ENCODE results near the gene CYP46A1.

Gene CYP46A1

GRCh38 chr14:99744199-99744872 lies 60.2 kb downstream of the CYP46A1 start:
- DNase-seq: no peak

GRCh38 chr14:99744873-99745224 lies 60.8 kb downstream of the CYP46A1 start:
- DNase-seq: no peak

- DNase-seq: no peak
Observed at GRCh38 chr14:99745307-99745951, 61.3 kb downstream of the CYP46A1 start.

GRCh38 chr14:99747167-99747566 lies 63.1 kb downstream of the CYP46A1 start:
- DNase-seq: no peak

GRCh38 chr14:99747582-99748330 lies 63.7 kb downstream of the CYP46A1 start:
- DNase-seq: no peak

- DNase-seq: no peak
Observed at GRCh38 chr14:99748529-99748928, 64.4 kb downstream of the CYP46A1 start.

- no peak for DNase-seq
Observed at GRCh38 chr14:99749142-99749541, 65.0 kb downstream of the CYP46A1 start.

- DNase-seq: no peak
Observed at GRCh38 chr14:99749763-99750715, 65.9 kb downstream of the CYP46A1 start.

- DNase-seq: no peak
Observed at GRCh38 chr14:99750746-99751450, 66.8 kb downstream of the CYP46A1 start.

- no peak for DNase-seq
Observed at GRCh38 chr14:99751539-99752485, 67.7 kb downstream of the CYP46A1 start.

- peak; percentile 53 for DNase-seq
Observed at GRCh38 chr14:99752486-99753121, 68.5 kb downstream of the CYP46A1 start.

GRCh38 chr14:99753225-99754140 lies 69.4 kb downstream of the CYP46A1 start:
- DNase-seq: peak; percentile 55

GRCh38 chr14:99754141-99755067 lies 70.3 kb downstream of the CYP46A1 start:
- no peak for DNase-seq

- no peak for DNase-seq
Observed at GRCh38 chr14:99755068-99755405, 70.9 kb downstream of the CYP46A1 start.

- no peak for DNase-seq
Observed at GRCh38 chr14:99755629-99756603, 71.8 kb downstream of the CYP46A1 start.

GRCh38 chr14:99756796-99757195 lies 72.7 kb downstream of the CYP46A1 start:
- DNase-seq: no peak

All from right kidney (tissue), 1 donor.